Lower lobe of right lung (tissue), 2 donors: Measurements from ENCODE around the gene FGFR2. TPM values are rescaled to one million over a fixed set of nuclear protein-coding genes. Genes with fewer than 3 reads are reported as not detected.
A peak's percentile ranks its signal among the peaks of the same experiment; 100 is the strongest.

ENCODE experiments used
- ATAC-seq, 2 donors: fragments of 200-7000 bp; cut with Tn5 transposase; one replicate each; pipeline ENCODE4 v1.9.1; 2020 to 2022; ENCODE audit warnings: mild to moderate bottlenecking in 2 of 2, moderate library complexity in 2 of 2
- DNase-seq: peaks from one replicate; pipeline ENCODE4 v3.0.0-alpha.2; 2020
- H3K27ac ChIP-seq: fragments of 200-600 bp; one replicate; pipeline ENCODE4 v1.8.0; 2022
- H3K27me3 ChIP-seq: fragments of 200-600 bp; one replicate; pipeline ENCODE4 v1.8.0; 2022; ENCODE audit warnings: low read depth
- H3K36me3 ChIP-seq: fragments of 200-600 bp; one replicate; pipeline ENCODE4 v1.8.0; 2022; ENCODE audit warnings: mild to moderate bottlenecking
- H3K4me1 ChIP-seq: fragments of 200-600 bp; one replicate; pipeline ENCODE4 v1.8.0; 2022
- H3K4me3 ChIP-seq: fragments of 200-600 bp; one replicate; pipeline ENCODE4 v1.8.0; 2022; ENCODE audit warnings: mild to moderate bottlenecking
- H3K9me3 ChIP-seq: fragments of 200-600 bp; one replicate; pipeline ENCODE4 v1.8.0; 2022
- CTCF ChIP-seq: fragments of 200-600 bp; IDR thresholded peaks from one replicate; pipeline ENCODE4 v1.8.0; 2022; ENCODE audit warnings: antibody characterized with exemption, mild to moderate bottlenecking
- intact Hi-C: fragments of 100-400 bp; cut with DNase I; formaldehyde crosslinking; loops from one replicate; pipeline ENCODE4 v1.11.0; 2022
- total RNA-seq: library from RNA; stranded (reverse); fragmentation: NEBNext Ultra II Directional; extraction: Animal tissue kit (Norgen Biotek cat#: 25700); gene quantifications from one replicate; pipeline ENCODE4 v1.2.1, GENCODE V29; 2021
- donor health status: DM: no; HTN: yes; CAD: no; lungs with severe emphysema.

Gene FGFR2
- total RNA-seq, 1 donor from 2014 or later: 59.2 TPM

- TF ChIP-seq CTCF: no peak
- H3K9me3 ChIP-seq: peaks cover 5% of the 10 kb centered on the region
- ATAC-seq (no peak), DNase-seq (no peak)
- H3K4me3 ChIP-seq: no peak overlapping the region
- no peak overlapping the region for H3K27ac ChIP-seq
- H3K36me3 ChIP-seq: no peaks in the 10 kb centered on the region
- H3K27me3 ChIP-seq: no peaks in the 10 kb centered on the region
- intact Hi-C loops: no loop called here
- H3K4me1 ChIP-seq: no peaks in the 10 kb centered on the region
These were observed 17.6 kb upstream of the FGFR2 start for GRCh38 chr10:121615836-121616235.

- Histone ChIP-seq H3K36me3 (no peaks in the 10 kb centered on the region), H3K27me3 (no peaks in the 10 kb centered on the region), H3K9me3 (peaks cover 5% of the 10 kb centered on the region), H3K4me3 (no peak overlapping the region), H3K27ac (no peak overlapping the region), H3K4me1 (no peaks in the 10 kb centered on the region)
- no peak for DNase-seq
- ATAC-seq: peak in 1 of 2 donors; percentile 36
- intact Hi-C loops: no loop called here
- TF ChIP-seq CTCF: no peak
These were observed 17.2 kb upstream of the FGFR2 start for GRCh38 chr10:121615435-121615793.

- no peak overlapping the region for H3K27ac ChIP-seq
- no peaks in the 10 kb centered on the region for H3K36me3 ChIP-seq
- no peak for ATAC-seq
- H3K9me3 ChIP-seq: peaks cover 5% of the 10 kb centered on the region
- H3K27me3 ChIP-seq: no peaks in the 10 kb centered on the region
- intact Hi-C loops: no loop called here
- no peaks in the 10 kb centered on the region for H3K4me1 ChIP-seq
- DNase-seq: no peak
- no peak overlapping the region for H3K4me3 ChIP-seq
- TF ChIP-seq CTCF: no peak
These were observed 16.6 kb upstream of the FGFR2 start for GRCh38 chr10:121614613-121615434.

GRCh38 chr10:121613456-121613855 is 15.2 kb upstream of the FGFR2 start:
- Histone ChIP-seq H3K4me3 (no peak overlapping the region), H3K4me1 (no peaks in the 10 kb centered on the region), H3K27ac (no peak overlapping the region), H3K27me3 (peaks cover 4% of the 10 kb centered on the region), H3K36me3 (no peaks in the 10 kb centered on the region), H3K9me3 (no peaks in the 10 kb centered on the region)
- no peak for TF ChIP-seq CTCF
- DNase-seq (no peak), ATAC-seq (no peak)
- intact Hi-C loops: no loop called here

GRCh38 chr10:121611393-121612159 is 13.3 kb upstream of the FGFR2 start:
- Histone ChIP-seq H3K27me3 (peaks cover 14% of the 10 kb centered on the region), H3K27ac (no peak overlapping the region), H3K36me3 (no peaks in the 10 kb centered on the region), H3K9me3 (no peaks in the 10 kb centered on the region), H3K4me3 (no peak overlapping the region), H3K4me1 (no peaks in the 10 kb centered on the region)
- intact Hi-C loops: no loop called here
- TF ChIP-seq CTCF: no peak
- DNase-seq: no peak
- no peak for ATAC-seq
